ENCODE results near the gene GCH1. TPM values are rescaled to one million over a fixed set of nuclear protein-coding genes. Genes with fewer than 3 reads are reported as not detected.
"Not testable (repeated sequence)": the region's sequence is repeated elsewhere in the genome, so short reads cannot be mapped to it uniquely, and the experiment has no call there.

Gene GCH1
- total RNA-seq, 1 experiment from 2014 or later = 16.7 TPM

DNA sequence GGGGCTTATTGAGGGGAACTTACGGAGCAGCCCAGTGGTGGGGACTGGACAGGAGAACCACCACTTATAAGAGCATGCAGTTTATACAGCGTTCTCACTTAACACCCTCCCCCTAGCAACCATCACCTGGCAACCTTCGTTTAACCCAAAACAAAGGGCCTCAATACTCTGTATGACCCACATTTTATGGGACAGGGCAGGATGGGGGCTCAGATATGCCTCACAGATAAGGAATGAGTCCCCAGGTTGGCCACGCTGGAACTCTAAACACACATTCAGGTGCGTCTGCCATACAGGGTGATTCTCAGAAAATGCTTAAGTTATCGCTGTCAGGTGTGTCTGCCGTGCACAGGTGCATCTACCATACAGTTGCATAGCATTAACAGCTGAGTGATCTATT, 99.2 kb downstream of the GCH1 start (continued):
- TF ChIP-seq, protein P1, sequence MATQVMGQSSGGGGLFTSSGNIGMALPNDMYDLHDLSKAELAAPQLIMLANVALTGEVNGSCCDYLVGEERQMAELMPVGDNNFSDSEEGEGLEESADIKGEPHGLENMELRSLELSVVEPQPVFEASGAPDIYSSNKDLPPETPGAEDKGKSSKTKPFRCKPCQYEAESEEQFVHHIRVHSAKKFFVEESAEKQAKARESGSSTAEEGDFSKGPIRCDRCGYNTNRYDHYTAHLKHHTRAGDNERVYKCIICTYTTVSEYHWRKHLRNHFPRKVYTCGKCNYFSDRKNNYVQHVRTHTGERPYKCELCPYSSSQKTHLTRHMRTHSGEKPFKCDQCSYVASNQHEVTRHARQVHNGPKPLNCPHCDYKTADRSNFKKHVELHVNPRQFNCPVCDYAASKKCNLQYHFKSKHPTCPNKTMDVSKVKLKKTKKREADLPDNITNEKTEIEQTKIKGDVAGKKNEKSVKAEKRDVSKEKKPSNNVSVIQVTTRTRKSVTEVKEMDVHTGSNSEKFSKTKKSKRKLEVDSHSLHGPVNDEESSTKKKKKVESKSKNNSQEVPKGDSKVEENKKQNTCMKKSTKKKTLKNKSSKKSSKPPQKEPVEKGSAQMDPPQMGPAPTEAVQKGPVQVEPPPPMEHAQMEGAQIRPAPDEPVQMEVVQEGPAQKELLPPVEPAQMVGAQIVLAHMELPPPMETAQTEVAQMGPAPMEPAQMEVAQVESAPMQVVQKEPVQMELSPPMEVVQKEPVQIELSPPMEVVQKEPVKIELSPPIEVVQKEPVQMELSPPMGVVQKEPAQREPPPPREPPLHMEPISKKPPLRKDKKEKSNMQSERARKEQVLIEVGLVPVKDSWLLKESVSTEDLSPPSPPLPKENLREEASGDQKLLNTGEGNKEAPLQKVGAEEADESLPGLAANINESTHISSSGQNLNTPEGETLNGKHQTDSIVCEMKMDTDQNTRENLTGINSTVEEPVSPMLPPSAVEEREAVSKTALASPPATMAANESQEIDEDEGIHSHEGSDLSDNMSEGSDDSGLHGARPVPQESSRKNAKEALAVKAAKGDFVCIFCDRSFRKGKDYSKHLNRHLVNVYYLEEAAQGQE (IDR thresholded peaks at IDR 0.05; ENCODE audit: low read depth) = no peak
- no peak for TF ChIP-seq SIN3A (IDR thresholded peaks at IDR 0.05; ENCODE audit: low read depth)
- TF ChIP-seq TCF7L2 (IDR thresholded peaks at IDR 0.05; ENCODE audit: borderline replicate concordance, extremely low read depth, insufficient read depth, insufficient read length) = no peak
- TF ChIP-seq EGR1 (IDR thresholded peaks at IDR 0.05; ENCODE audit: low read depth) = no peak
- TF ChIP-seq EZH2 (IDR thresholded peaks at IDR 0.05) = no peak
- TF ChIP-seq, protein P2, sequence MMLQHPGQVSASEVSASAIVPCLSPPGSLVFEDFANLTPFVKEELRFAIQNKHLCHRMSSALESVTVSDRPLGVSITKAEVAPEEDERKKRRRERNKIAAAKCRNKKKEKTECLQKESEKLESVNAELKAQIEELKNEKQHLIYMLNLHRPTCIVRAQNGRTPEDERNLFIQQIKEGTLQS (IDR thresholded peaks at IDR 0.05) = no peak

DNA sequence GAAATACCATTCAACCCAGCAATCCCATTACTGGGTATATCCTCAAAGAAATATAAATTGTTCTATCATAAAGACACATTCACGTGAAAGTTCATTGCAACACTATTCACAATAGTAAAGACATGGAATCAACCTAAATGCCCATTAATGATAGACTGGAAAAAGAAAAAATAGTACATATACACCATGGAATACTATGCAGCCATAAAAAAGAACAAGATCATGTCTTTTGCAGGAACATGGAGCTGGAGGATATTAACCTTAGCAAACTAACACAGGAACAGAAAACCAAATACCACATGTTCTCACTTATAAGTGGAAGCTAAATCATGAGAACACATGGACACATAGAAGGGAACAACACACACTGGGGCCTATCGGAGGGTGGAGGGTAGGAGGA, 101.1 kb downstream of the GCH1 start:
- BruUV-seq (replicated peaks); H4K20me1 ChIP-seq (ENCODE audit: insufficient read depth); intact Hi-C loops (cut with micrococcal nuclease); H3K27me3 ChIP-seq (ENCODE audit: insufficient read depth, low read length); RAD21 ChIA-PET (ENCODE audit: low non-redundant PET in 1 of 2, low total read pairs in 2 of 2, uncharacterized antibody in 2 of 2, unreplicated experiment in 2 of 2); H3K9ac ChIP-seq (ENCODE audit: low read length); H3K9me2 ChIP-seq (ENCODE audit: insufficient read depth); H2AFZ ChIP-seq (ENCODE audit: low read depth, low read length, poor library complexity, severe bottlenecking); H3K9me3 ChIP-seq (ENCODE audit: control insufficient read depth in 1 of 2, insufficient read depth in 1 of 2, low read depth in 1 of 2, low read length in 2 of 2); H3K36me3 ChIP-seq (ENCODE audit: control insufficient read depth in 1 of 2, insufficient read depth in 2 of 2, low read length in 2 of 2); CTCF ChIA-PET; ATAC-seq; H3K27ac ChIP-seq (ENCODE audit: low read depth, low read length); H3K4me1 ChIP-seq (ENCODE audit: control insufficient read depth in 1 of 2, insufficient read depth in 2 of 2, low read length in 2 of 2); DNase-seq (ENCODE audit: low read depth, low spot score); H3K4me2 ChIP-seq (ENCODE audit: low read length); H3K4me3 ChIP-seq (replicated peaks in 1 of 2; ENCODE audit: low read depth in 1 of 2, low read length in 2 of 2); POLR2A ChIA-PET; H3K79me2 ChIP-seq (ENCODE audit: insufficient read depth, low read length): not testable (repeated sequence)
